Measurements from ENCODE around the gene PROZ. TPM values are rescaled to one million over a fixed set of nuclear protein-coding genes. Genes with fewer than 3 reads are reported as not detected.

The PROZ gene
- total RNA-seq, 1 experiment from 2014 or later: not detected

GRCh38 chr13:113155201-113155600 lies 3.2 kb upstream of the PROZ start:
- Histone ChIP-seq H3K27me3 (ENCODE audit: insufficient read depth, low read length) (no peaks in the 10 kb centered on the region), H2AFZ (ENCODE audit: low read depth, low read length, poor library complexity, severe bottlenecking) (peak overlapping the region; percentile 8), H3K27ac (ENCODE audit: low read depth, low read length) (no peak overlapping the region), H3K9me3 (ENCODE audit: control insufficient read depth in 1 of 2, insufficient read depth in 1 of 2, low read depth in 1 of 2, low read length in 2 of 2) (peaks cover 0 to 5% of the 10 kb centered on the region in 2 experiments; a peak in 1 of 4 replicates), H4K20me1 (ENCODE audit: insufficient read depth) (no peaks in the 10 kb centered on the region), H3K4me2 (ENCODE audit: low read length) (no peak overlapping the region), H3K4me1 (ENCODE audit: control insufficient read depth in 1 of 2, insufficient read depth in 2 of 2, low read length in 2 of 2) (peaks cover 9 to 16% of the 10 kb centered on the region in 2 experiments), H3K79me2 (ENCODE audit: insufficient read depth, low read length) (no peaks in the 10 kb centered on the region), H3K36me3 (ENCODE audit: control insufficient read depth in 1 of 2, insufficient read depth in 2 of 2, low read length in 2 of 2) (no peaks in the 10 kb centered on the region), H3K9ac (ENCODE audit: low read length) (no peak overlapping the region), H3K9me2 (ENCODE audit: insufficient read depth) (no peaks in the 10 kb centered on the region), H3K4me3 (replicated peaks in 1 of 2; ENCODE audit: low read depth in 1 of 2, low read length in 2 of 2) (no peak overlapping the region)
- ATAC-seq: no peak
- TF ChIP-seq CTCF (IDR thresholded peaks at IDR 0.05 in 2 of 3, conservative IDR thresholded peaks at IDR 0.05 in 1 of 3; ENCODE audit: borderline replicate concordance in 1 of 3, insufficient read depth in 1 of 3, low read depth in 2 of 3, low read length in 2 of 3): 0 out of 6 replicates have a peak, but pooled peaks of 1 of the 3 experiments have one; percentile 12
- no peak for TF ChIP-seq ELF1 (IDR thresholded peaks at IDR 0.05; ENCODE audit: borderline replicate concordance, low read depth)
- ChIA-PET CTCF (no interaction called here), RAD21 (ENCODE audit: low non-redundant PET in 1 of 2, low total read pairs in 2 of 2, uncharacterized antibody in 2 of 2, unreplicated experiment in 2 of 2) (no interaction called here), POLR2A (no interaction called here)
- intact Hi-C loops (cut with micrococcal nuclease): loop anchor here (10.0 kb wide), 1 partner anchor 70 kb away; no protein-coding TSS in a partner anchor
- no TSS peak for BruUV-seq (replicated peaks)
- DNase-seq (ENCODE audit: low read depth, low spot score): no peak

GRCh38 chr13:113155982-113156655 lies 2.3 kb upstream of the PROZ start:
- Histone ChIP-seq H3K79me2 (ENCODE audit: insufficient read depth, low read length) (no peaks in the 10 kb centered on the region), H4K20me1 (ENCODE audit: insufficient read depth) (no peaks in the 10 kb centered on the region), H3K4me1 (ENCODE audit: control insufficient read depth in 1 of 2, insufficient read depth in 2 of 2, low read length in 2 of 2) (peaks cover 9 to 16% of the 10 kb centered on the region in 2 experiments), H3K27me3 (ENCODE audit: insufficient read depth, low read length) (no peaks in the 10 kb centered on the region), H3K9me2 (ENCODE audit: insufficient read depth) (no peaks in the 10 kb centered on the region), H2AFZ (ENCODE audit: low read depth, low read length, poor library complexity, severe bottlenecking) (no peak overlapping the region), H3K4me2 (ENCODE audit: low read length) (no peak overlapping the region), H3K4me3 (replicated peaks in 1 of 2; ENCODE audit: low read depth in 1 of 2, low read length in 2 of 2) (no peak overlapping the region), H3K27ac (ENCODE audit: low read depth, low read length) (no peak overlapping the region), H3K36me3 (ENCODE audit: control insufficient read depth in 1 of 2, insufficient read depth in 2 of 2, low read length in 2 of 2) (no peaks in the 10 kb centered on the region), H3K9ac (ENCODE audit: low read length) (no peak overlapping the region), H3K9me3 (ENCODE audit: control insufficient read depth in 1 of 2, insufficient read depth in 1 of 2, low read depth in 1 of 2, low read length in 2 of 2) (peaks cover 0 to 5% of the 10 kb centered on the region in 2 experiments; a peak in 1 of 4 replicates)
- intact Hi-C loops (cut with micrococcal nuclease): loop anchor here (10.0 kb wide), 1 partner anchor 71 kb away; no protein-coding TSS in a partner anchor
- RAD21 ChIA-PET (ENCODE audit: low non-redundant PET in 1 of 2, low total read pairs in 2 of 2, uncharacterized antibody in 2 of 2, unreplicated experiment in 2 of 2): no interaction called here
- no TSS peak for BruUV-seq (replicated peaks)
- TF ChIP-seq MAX (IDR thresholded peaks at IDR 0.05): no peak
- no peak for TF ChIP-seq ELF1 (IDR thresholded peaks at IDR 0.05; ENCODE audit: borderline replicate concordance, low read depth)
- no peak for TF ChIP-seq EZH2phosphoT487 (IDR thresholded peaks at IDR 0.05; ENCODE audit: borderline replicate concordance)
- TF ChIP-seq RAD21 (IDR thresholded peaks at IDR 0.05; ENCODE audit: low read depth): no peak
- TF ChIP-seq SRF (IDR thresholded peaks at IDR 0.05; ENCODE audit: low read depth): no peak
- POLR2A ChIA-PET: no interaction called here
- DNase-seq (ENCODE audit: low read depth, low spot score): no peak
- no peak for ATAC-seq
- CTCF ChIA-PET: no interaction called here

Data from HCT116 (cell line).